Measurements from ENCODE around the gene TC2N.

GRCh38 chr14:91884664-91885063 is 17.3 kb upstream of the TC2N start:
- TF ChIP-seq, protein P1, sequence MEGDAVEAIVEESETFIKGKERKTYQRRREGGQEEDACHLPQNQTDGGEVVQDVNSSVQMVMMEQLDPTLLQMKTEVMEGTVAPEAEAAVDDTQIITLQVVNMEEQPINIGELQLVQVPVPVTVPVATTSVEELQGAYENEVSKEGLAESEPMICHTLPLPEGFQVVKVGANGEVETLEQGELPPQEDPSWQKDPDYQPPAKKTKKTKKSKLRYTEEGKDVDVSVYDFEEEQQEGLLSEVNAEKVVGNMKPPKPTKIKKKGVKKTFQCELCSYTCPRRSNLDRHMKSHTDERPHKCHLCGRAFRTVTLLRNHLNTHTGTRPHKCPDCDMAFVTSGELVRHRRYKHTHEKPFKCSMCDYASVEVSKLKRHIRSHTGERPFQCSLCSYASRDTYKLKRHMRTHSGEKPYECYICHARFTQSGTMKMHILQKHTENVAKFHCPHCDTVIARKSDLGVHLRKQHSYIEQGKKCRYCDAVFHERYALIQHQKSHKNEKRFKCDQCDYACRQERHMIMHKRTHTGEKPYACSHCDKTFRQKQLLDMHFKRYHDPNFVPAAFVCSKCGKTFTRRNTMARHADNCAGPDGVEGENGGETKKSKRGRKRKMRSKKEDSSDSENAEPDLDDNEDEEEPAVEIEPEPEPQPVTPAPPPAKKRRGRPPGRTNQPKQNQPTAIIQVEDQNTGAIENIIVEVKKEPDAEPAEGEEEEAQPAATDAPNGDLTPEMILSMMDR (IDR thresholded peaks at IDR 0.05; ENCODE audit: insufficient read depth, low read depth, low read length) = no peak
- TF ChIP-seq EZH2 (IDR thresholded peaks at IDR 0.05; ENCODE audit: insufficient read depth, low read length) = no peak

Data from astrocyte (in vitro differentiated cells and primary cell).